ENCODE data around the gene GIPC3.

The GIPC3 gene

DNA sequence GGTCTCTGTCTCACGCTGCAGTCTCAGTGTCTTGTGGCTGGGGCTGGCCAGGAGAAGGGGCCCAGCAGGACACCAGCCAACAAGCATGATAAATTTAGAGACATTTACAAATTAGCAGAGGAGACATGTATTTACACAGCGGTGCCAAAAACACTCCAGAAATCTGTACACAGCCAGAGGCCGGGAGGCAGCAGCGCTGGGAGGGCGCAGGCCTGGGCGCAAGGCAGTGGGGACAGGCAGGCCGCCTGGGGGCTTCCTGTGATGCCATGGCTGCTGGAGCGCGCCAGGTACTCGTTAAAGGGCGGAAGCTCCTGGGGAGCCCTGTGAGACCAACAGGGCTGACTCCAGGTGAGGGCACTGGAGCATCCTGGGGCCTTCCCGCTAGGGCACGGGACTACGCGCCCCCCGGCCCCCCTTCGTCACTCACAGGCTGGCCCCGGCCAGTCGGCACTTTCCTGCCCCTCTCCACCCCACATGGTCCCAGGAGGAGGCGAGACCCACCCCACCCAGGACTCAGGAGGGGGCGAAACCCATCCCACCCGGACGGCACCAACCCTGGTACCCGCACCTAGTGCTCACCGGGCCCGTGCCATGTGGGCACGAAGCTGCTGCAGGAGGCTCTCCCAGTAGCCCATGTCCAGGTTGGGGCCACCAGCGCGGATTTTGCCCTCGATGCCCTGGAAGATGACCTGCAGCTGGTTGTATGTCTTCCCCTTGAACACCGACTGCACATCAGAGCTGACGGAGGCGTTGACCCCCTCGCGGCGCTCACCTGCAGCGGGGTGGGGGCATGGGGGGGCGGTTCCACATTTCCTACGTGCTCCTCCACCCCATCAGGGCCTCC lies 28.8 kb downstream of the GIPC3 start:
- peaks cover 2% of the 10 kb centered on the region; the same call in 1 of the 2 replicates for H3K4me1 ChIP-seq (ENCODE audit: control insufficient read depth, insufficient read depth, low read length)
- no peaks in the 10 kb centered on the region for H3K9me3 ChIP-seq (ENCODE audit: control insufficient read depth, insufficient read depth, low read depth, low read length)
- POLR2A ChIA-PET = no interaction called here
- peaks cover 0 to 43% of the 10 kb centered on the region in 2 experiments; a peak in 1 of 3 replicates for H3K36me3 ChIP-seq (ENCODE audit: control insufficient read depth in 2 of 2, insufficient read depth in 1 of 2, low read length in 2 of 2)
- H3K4me3 ChIP-seq (ENCODE audit: low read depth, low read length) = no peak overlapping the region
- H3K27ac ChIP-seq (ENCODE audit: extremely low read depth, low read depth, low read length) = no peak overlapping the region
- CTCF ChIA-PET = no interaction called here
- peak; percentile 36 for TF ChIP-seq ZIC2 (tag by site-specific recombination; IDR thresholded peaks at IDR 0.05)
- peak; percentile 53 for TF ChIP-seq GLIS1 (tag by site-specific recombination; IDR thresholded peaks at IDR 0.05)
- no peak for TF ChIP-seq ZNF530 (tag by site-specific recombination; IDR thresholded peaks at IDR 0.05; ENCODE audit: low read depth)
- TF ChIP-seq, protein P1, sequence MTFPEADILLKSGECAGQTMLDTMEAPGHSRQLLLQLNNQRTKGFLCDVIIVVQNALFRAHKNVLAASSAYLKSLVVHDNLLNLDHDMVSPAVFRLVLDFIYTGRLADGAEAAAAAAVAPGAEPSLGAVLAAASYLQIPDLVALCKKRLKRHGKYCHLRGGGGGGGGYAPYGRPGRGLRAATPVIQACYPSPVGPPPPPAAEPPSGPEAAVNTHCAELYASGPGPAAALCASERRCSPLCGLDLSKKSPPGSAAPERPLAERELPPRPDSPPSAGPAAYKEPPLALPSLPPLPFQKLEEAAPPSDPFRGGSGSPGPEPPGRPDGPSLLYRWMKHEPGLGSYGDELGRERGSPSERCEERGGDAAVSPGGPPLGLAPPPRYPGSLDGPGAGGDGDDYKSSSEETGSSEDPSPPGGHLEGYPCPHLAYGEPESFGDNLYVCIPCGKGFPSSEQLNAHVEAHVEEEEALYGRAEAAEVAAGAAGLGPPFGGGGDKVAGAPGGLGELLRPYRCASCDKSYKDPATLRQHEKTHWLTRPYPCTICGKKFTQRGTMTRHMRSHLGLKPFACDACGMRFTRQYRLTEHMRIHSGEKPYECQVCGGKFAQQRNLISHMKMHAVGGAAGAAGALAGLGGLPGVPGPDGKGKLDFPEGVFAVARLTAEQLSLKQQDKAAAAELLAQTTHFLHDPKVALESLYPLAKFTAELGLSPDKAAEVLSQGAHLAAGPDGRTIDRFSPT (tag by site-specific recombination; IDR thresholded peaks at IDR 0.05) = peak; percentile 29; the same call in 1 of the 2 replicates

DNA sequence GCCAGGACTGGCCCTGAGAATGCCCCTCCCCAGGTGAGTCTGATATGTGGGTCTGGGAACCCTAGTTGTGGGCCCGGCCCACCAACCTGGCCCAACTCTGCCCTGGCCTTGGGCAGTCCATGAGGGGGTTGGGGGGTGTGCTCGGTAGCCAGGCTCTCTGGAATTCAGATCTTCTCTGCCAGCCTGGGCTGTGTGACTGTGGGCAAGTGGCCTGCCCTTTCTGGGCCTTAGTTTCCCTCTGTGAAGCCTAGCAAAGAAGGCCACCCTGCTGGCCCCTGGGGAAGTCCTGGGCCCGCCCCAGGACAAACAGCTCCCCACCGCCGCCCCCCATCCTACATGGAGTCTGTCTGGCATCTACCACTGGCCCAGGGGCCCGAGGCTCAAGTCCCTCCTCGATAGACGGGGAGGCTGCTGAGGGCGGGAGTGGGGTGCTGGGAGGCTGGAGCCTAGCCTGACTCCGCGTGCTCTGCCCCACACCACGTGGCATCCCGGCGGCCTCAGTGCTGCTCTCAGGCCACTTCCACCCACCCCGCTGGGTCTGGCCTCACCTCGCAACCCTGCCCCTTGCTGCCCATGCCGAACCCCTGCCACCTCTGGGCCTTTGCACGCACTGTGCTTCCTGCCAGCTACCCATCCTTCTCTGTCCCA lies 29.7 kb downstream of the GIPC3 start:
- Histone ChIP-seq H3K9me3 (ENCODE audit: control insufficient read depth, insufficient read depth, low read depth, low read length) (no peaks in the 10 kb centered on the region), H3K27ac (ENCODE audit: extremely low read depth, low read depth, low read length) (no peak overlapping the region), H3K4me3 (ENCODE audit: low read depth, low read length) (no peak overlapping the region), H3K36me3 (ENCODE audit: control insufficient read depth in 2 of 2, insufficient read depth in 1 of 2, low read length in 2 of 2) (peaks cover 0 to 48% of the 10 kb centered on the region in 2 experiments; a peak in 1 of 3 replicates), H3K4me1 (ENCODE audit: control insufficient read depth, insufficient read depth, low read length) (peaks cover 2% of the 10 kb centered on the region; the same call in 1 of the 2 replicates)
- ChIA-PET CTCF (interaction anchor here (0.7 kb wide), 1 partner anchor 64 kb away, joined by 3 read pairs; no protein-coding TSS in a partner anchor), POLR2A (no interaction called here)
- peak; percentile 95 for TF ChIP-seq ZNF623 (tag by site-specific recombination; IDR thresholded peaks at IDR 0.05)
- TF ChIP-seq, protein P2, sequence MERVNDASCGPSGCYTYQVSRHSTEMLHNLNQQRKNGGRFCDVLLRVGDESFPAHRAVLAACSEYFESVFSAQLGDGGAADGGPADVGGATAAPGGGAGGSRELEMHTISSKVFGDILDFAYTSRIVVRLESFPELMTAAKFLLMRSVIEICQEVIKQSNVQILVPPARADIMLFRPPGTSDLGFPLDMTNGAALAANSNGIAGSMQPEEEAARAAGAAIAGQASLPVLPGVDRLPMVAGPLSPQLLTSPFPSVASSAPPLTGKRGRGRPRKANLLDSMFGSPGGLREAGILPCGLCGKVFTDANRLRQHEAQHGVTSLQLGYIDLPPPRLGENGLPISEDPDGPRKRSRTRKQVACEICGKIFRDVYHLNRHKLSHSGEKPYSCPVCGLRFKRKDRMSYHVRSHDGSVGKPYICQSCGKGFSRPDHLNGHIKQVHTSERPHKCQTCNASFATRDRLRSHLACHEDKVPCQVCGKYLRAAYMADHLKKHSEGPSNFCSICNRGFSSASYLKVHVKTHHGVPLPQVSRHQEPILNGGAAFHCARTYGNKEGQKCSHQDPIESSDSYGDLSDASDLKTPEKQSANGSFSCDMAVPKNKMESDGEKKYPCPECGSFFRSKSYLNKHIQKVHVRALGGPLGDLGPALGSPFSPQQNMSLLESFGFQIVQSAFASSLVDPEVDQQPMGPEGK (tag by site-specific recombination; IDR thresholded peaks at IDR 0.05) = peak; percentile 18; the same call in 1 of the 2 replicates
- no peak for TF ChIP-seq ZNF768 (tag by site-specific recombination; IDR thresholded peaks at IDR 0.05)
- TF ChIP-seq, protein P1 (tag by site-specific recombination; IDR thresholded peaks at IDR 0.05) = peak; percentile 37; the same call in 1 of the 2 replicates

DNA sequence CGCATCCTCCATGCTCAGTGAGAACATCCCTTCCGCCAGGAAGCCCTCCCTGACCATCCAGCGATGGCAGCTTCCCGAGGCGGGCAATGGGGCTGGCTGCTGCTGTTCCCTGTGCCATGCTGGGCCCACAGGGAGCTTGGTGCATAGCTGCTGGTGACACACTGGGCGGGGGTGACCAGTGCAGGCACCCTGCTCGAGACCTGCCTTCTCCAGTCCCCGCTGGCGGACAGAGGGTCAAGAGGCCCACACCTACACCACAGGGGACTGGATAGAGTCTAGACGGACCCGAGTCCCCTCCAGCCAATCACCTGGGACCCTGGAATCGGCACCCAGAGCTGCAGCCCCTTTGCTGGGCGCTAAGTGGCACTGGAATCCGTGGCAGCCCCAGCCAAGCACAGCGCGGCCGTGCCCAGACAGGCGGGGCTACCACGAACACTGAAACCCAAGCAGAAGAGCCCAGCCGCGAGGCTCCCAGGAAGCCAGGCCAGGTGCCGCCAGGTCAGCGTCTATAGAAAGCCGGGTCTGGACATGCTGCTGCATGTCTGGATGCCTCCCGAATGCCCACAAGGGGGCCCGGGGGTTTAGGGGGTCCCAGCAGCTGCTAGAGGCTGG lies 30.4 kb downstream of the GIPC3 start:
- peaks cover 2% of the 10 kb centered on the region; the same call in 1 of the 2 replicates for H3K4me1 ChIP-seq (ENCODE audit: control insufficient read depth, insufficient read depth, low read length)
- H3K4me3 ChIP-seq (ENCODE audit: low read depth, low read length) = no peak overlapping the region
- ChIA-PET POLR2A (no interaction called here), CTCF (no interaction called here)
- no peak overlapping the region for H3K27ac ChIP-seq (ENCODE audit: extremely low read depth, low read depth, low read length)
- no peaks in the 10 kb centered on the region for H3K9me3 ChIP-seq (ENCODE audit: control insufficient read depth, insufficient read depth, low read depth, low read length)
- peaks cover 0 to 45% of the 10 kb centered on the region in 2 experiments; a peak in 1 of 3 replicates for H3K36me3 ChIP-seq (ENCODE audit: control insufficient read depth in 2 of 2, insufficient read depth in 1 of 2, low read length in 2 of 2)
- no peak for TF ChIP-seq ZNF174 (tag by site-specific recombination; IDR thresholded peaks at IDR 0.05)
- no peak for TF ChIP-seq ZNF776 (tag by site-specific recombination; IDR thresholded peaks at IDR 0.05; ENCODE audit: borderline replicate concordance)
- no peak for TF ChIP-seq SCRT1 (tag by site-specific recombination; IDR thresholded peaks at IDR 0.05; ENCODE audit: borderline replicate concordance)
- no peak for TF ChIP-seq ZNF114 (tag by site-specific recombination; IDR thresholded peaks at IDR 0.05)
- TF ChIP-seq ZNF76 (tag by site-specific recombination; IDR thresholded peaks at IDR 0.05; ENCODE audit: borderline replicate concordance, low read depth) = no peak
- TF ChIP-seq, protein P3, sequence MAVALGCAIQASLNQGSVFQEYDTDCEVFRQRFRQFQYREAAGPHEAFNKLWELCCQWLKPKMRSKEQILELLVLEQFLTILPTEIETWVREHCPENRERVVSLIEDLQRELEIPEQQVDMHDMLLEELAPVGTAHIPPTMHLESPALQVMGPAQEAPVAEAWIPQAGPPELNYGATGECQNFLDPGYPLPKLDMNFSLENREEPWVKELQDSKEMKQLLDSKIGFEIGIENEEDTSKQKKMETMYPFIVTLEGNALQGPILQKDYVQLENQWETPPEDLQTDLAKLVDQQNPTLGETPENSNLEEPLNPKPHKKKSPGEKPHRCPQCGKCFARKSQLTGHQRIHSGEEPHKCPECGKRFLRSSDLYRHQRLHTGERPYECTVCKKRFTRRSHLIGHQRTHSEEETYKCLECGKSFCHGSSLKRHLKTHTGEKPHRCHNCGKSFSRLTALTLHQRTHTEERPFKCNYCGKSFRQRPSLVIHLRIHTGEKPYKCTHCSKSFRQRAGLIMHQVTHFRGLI (tag by site-specific recombination; IDR thresholded peaks at IDR 0.05) = no peak
- TF ChIP-seq ZNF248 (tag by site-specific recombination; IDR thresholded peaks at IDR 0.05) = no peak
- TF ChIP-seq BCL11B (tag by site-specific recombination; IDR thresholded peaks at IDR 0.05; ENCODE audit: low read depth) = no peak
- TF ChIP-seq, protein P4, sequence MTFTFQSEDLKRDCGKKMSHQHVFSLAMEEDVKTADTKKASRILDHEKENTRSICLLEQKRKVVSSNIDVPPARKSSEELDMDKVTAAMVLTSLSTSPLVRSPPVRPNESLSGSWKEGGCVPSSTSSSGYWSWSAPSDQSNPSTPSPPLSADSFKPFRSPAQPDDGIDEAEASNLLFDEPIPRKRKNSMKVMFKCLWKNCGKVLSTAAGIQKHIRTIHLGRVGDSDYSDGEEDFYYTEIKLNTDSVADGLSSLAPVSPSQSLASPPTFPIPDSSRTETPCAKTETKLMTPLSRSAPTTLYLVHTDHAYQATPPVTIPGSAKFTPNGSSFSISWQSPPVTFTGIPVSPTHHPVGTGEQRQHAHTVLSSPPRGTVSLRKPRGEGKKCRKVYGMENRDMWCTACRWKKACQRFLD (tag by site-specific recombination; IDR thresholded peaks at IDR 0.05) = no peak
- no peak for TF ChIP-seq ZNF132 (tag by site-specific recombination; IDR thresholded peaks at IDR 0.05; ENCODE audit: borderline replicate concordance)
- TF ChIP-seq MYNN (tag by site-specific recombination; IDR thresholded peaks at IDR 0.05; ENCODE audit: borderline replicate concordance) = no peak
